ENCODE results near the gene HAGH.

Gene HAGH

DNA sequence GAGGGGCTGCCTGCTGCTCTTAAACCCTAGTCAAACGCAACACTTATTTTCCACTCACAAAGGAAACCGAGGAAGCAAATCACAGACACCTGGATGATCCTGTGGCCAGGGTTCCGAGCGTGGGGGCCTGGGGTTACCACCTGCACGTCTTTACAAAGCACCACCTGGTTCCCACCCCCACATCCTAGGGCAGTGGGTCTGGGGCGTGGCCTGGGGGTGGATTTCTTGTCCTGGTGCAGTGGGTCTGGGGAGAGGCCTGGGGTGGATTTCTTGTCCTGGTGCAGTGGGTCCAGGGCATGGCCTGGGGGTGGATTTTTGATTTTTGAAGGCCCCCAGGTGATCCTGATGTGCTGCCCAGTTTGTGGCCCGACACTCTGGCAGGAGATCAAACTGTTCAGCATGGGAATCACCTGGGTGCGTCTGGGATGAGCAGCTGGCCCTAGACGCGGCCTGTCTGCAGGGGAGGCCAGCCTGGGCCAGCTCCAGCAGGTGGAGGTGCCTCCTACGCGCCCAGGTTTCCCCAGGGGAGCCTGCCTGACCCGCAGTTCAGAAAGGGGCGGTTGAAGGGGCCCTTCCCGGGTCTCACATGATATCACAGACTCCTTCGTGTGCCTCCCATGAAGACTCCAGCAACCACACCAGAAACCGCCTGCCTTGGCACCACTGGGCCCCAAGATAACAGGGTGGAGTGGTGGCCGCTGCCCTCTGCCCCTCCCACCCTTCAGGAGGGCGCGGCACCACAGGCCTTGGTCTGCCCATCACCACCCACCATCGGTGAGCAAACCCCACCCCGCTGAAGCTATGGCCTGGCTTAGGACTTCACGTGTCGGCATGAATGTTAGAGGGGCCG, 6.3 kb downstream of the HAGH start:
- peaks cover 3 to 15% of the 10 kb centered on the region in 2 donors for H3K4me1 ChIP-seq (ENCODE audit: control insufficient read depth in 1 of 2, insufficient read depth in 2 of 2, low read length in 2 of 2)
- no peak overlapping the region for H3K27ac ChIP-seq (ENCODE audit: low read depth, low read length)
- no peak overlapping the region for H3K4me3 ChIP-seq (ENCODE audit: low read depth in 1 of 2, low read length in 2 of 2)
- no peak overlapping the region for H3K9ac ChIP-seq (ENCODE audit: low read depth in 1 of 2, low read length in 2 of 2)
- peaks cover 20 to 65% of the 10 kb centered on the region in 2 donors for H3K36me3 ChIP-seq (ENCODE audit: control insufficient read depth in 1 of 2, insufficient read depth in 2 of 2, low read length in 2 of 2)
- H3K9me3 ChIP-seq (ENCODE audit: control insufficient read depth in 1 of 2, low read length in 2 of 2), result no peaks in the 10 kb centered on the region
- H3K27me3 ChIP-seq (ENCODE audit: control insufficient read depth in 1 of 2, insufficient read depth in 2 of 2, low read length in 2 of 2), result no peaks in the 10 kb centered on the region

DNA sequence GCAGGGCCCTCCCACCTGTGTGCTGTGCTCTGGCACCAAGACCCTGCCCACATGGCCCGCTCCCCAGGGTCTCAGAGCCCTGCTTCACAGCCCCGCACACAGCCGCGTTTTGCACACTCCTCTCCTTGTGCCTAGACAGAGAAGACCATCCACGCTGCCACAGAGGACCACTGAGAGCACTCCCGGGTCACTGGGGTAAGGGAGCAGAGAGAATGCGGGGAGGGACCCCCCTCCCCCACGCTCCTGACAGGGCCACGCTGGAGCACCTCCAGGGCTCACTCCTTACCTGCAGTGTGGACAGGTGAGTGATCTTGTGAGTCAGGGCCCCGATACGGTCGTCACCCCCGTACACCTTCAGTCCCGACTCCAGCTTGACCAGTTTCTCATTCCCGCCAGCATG, 7.0 kb downstream of the HAGH start:
- no peak overlapping the region for H3K27ac ChIP-seq (ENCODE audit: low read depth, low read length)
- H3K27me3 ChIP-seq (ENCODE audit: control insufficient read depth in 1 of 2, insufficient read depth in 2 of 2, low read length in 2 of 2), result no peaks in the 10 kb centered on the region
- H3K4me3 ChIP-seq (ENCODE audit: low read depth in 1 of 2, low read length in 2 of 2), result no peak overlapping the region
- peaks cover 25 to 70% of the 10 kb centered on the region in 2 donors for H3K36me3 ChIP-seq (ENCODE audit: control insufficient read depth in 1 of 2, insufficient read depth in 2 of 2, low read length in 2 of 2)
- no peak overlapping the region for H3K9ac ChIP-seq (ENCODE audit: low read depth in 1 of 2, low read length in 2 of 2)
- H3K9me3 ChIP-seq (ENCODE audit: control insufficient read depth in 1 of 2, low read length in 2 of 2), result no peaks in the 10 kb centered on the region
- H3K4me1 ChIP-seq (ENCODE audit: control insufficient read depth in 1 of 2, insufficient read depth in 2 of 2, low read length in 2 of 2), result peaks cover 0 to 8% of the 10 kb centered on the region in 2 donors

DNA sequence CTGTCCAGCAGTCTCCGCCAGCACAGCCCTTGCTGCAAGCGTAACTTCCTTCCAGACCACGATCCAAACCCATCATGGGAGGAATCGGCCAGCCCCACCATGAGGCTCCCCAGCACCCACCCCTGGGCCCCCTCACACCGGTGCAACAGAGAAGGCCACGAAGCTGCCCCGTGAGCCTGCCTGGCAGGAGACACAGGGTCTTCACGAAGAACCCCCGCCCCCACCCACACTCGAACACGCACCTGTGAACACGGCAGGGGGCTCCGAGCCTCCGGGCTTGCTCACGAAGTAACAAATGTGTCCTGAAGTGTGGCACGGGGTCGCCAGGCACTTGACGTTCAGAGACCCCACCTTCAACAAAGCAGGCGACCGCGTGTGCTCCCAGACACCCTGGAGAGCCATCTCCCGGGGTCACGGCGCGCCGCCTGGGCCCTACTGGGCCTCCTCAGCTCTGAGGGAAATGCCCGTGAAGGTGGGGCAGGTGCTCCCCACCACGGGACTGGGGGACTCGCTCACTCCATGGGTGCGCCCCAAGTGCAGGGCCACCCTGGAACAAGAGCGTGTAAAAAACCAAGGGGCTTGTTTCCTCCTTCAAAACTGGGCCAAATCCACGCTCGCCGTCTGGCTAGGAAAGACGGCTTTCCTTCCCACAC, 7.6 kb downstream of the HAGH start:
- no peaks in the 10 kb centered on the region for H3K9me3 ChIP-seq (ENCODE audit: control insufficient read depth in 1 of 2, low read length in 2 of 2)
- H3K36me3 ChIP-seq (ENCODE audit: control insufficient read depth in 1 of 2, insufficient read depth in 2 of 2, low read length in 2 of 2), result peaks cover 25 to 70% of the 10 kb centered on the region in 2 donors
- peaks cover 0 to 2% of the 10 kb centered on the region in 2 donors for H3K4me1 ChIP-seq (ENCODE audit: control insufficient read depth in 1 of 2, insufficient read depth in 2 of 2, low read length in 2 of 2)
- no peaks in the 10 kb centered on the region for H3K27me3 ChIP-seq (ENCODE audit: control insufficient read depth in 1 of 2, insufficient read depth in 2 of 2, low read length in 2 of 2)
- no peak overlapping the region for H3K27ac ChIP-seq (ENCODE audit: low read depth, low read length)
- H3K4me3 ChIP-seq (ENCODE audit: low read depth in 1 of 2, low read length in 2 of 2), result no peak overlapping the region
- H3K9ac ChIP-seq (ENCODE audit: low read depth in 1 of 2, low read length in 2 of 2), result no peak overlapping the region

DNA sequence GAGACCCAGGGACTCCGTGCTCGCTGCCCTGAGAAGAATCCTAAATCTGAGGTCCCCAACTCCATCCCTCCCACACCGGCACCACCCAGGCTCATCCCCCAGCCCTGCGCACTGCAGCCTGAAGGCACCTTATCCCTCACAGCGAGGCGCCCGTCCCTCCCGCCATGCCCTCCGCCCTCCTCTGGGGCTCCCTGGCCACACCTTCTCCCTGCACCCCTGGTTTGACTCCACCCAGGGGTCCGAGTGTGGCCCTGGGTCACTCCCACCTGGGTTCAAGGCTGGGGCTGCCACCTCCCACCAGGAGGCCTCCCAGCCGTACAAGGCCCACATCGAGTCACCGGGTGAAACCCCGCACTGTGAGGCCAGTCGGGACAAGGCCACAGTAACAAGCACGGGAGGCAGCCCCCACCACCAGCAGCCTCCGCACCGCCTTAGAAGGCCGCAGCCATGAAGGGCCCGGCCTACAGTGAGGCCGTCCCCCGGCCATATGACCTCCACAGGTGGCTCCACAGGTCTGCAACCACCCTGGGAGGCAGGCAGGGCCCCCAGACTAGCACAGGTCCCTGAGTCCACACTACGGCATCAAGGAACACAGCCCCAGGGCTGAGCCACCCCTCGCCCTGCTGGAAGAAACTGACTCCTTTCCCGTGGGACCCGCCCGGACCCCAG, 8.3 kb downstream of the HAGH start:
- no peak overlapping the region for H3K4me3 ChIP-seq (ENCODE audit: low read depth in 1 of 2, low read length in 2 of 2)
- H3K36me3 ChIP-seq (ENCODE audit: control insufficient read depth in 1 of 2, insufficient read depth in 2 of 2, low read length in 2 of 2), result peaks cover 25 to 73% of the 10 kb centered on the region in 2 donors
- H3K27me3 ChIP-seq (ENCODE audit: control insufficient read depth in 1 of 2, insufficient read depth in 2 of 2, low read length in 2 of 2), result no peaks in the 10 kb centered on the region
- no peaks in the 10 kb centered on the region for H3K9me3 ChIP-seq (ENCODE audit: control insufficient read depth in 1 of 2, low read length in 2 of 2)
- no peak overlapping the region for H3K9ac ChIP-seq (ENCODE audit: low read depth in 1 of 2, low read length in 2 of 2)
- no peak overlapping the region for H3K27ac ChIP-seq (ENCODE audit: low read depth, low read length)
- no peaks in the 10 kb centered on the region for H3K4me1 ChIP-seq (ENCODE audit: control insufficient read depth in 1 of 2, insufficient read depth in 2 of 2, low read length in 2 of 2)

DNA sequence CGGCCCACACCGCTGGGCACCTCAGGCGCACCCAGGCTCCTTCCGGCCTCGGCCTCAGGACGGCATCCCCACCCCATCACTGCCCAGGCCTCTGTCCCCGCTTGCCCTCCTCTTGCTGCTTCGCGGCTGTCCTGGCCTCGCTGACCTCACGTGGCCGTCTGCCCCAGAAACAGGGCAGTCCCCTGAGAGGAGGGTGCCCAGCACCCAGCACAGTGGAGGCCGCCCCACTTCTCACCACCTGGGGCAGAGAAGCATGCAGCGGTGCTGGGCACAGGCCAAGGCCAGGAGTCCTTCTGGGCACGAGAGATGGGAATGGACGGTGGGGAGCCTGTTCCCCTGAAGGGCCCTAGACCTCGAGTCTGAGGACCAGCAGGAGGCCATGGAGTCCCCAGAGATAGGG, 8.9 kb downstream of the HAGH start:
- no peak overlapping the region for H3K27ac ChIP-seq (ENCODE audit: low read depth, low read length)
- H3K27me3 ChIP-seq (ENCODE audit: control insufficient read depth in 1 of 2, insufficient read depth in 2 of 2, low read length in 2 of 2), result no peaks in the 10 kb centered on the region
- H3K4me1 ChIP-seq (ENCODE audit: control insufficient read depth in 1 of 2, insufficient read depth in 2 of 2, low read length in 2 of 2), result peaks cover 0 to 4% of the 10 kb centered on the region in 2 donors
- H3K9ac ChIP-seq (ENCODE audit: low read depth in 1 of 2, low read length in 2 of 2), result no peak overlapping the region
- H3K4me3 ChIP-seq (ENCODE audit: low read depth in 1 of 2, low read length in 2 of 2), result no peak overlapping the region
- H3K36me3 ChIP-seq (ENCODE audit: control insufficient read depth in 1 of 2, insufficient read depth in 2 of 2, low read length in 2 of 2), result peaks cover 25 to 72% of the 10 kb centered on the region in 2 donors
- no peaks in the 10 kb centered on the region for H3K9me3 ChIP-seq (ENCODE audit: control insufficient read depth in 1 of 2, low read length in 2 of 2)

DNA sequence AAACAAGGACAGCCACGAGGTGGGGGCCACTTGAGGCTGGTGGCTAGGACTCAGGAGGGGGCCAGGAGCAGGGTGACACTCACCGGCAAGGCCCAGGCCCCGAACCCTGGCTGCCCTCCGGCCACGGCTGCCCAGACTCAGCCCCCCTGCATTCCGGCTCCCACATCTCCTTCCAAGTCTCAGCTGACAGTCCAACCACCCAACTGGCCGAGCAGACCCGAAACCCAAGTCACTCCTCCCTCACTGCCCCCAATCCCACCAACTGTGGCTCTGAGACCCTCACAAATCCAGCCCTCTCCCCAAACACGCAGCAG, 9.4 kb downstream of the HAGH start:
- Histone ChIP-seq H3K36me3 (ENCODE audit: control insufficient read depth in 1 of 2, insufficient read depth in 2 of 2, low read length in 2 of 2) (peaks cover 23 to 67% of the 10 kb centered on the region in 2 donors), H3K4me1 (ENCODE audit: control insufficient read depth in 1 of 2, insufficient read depth in 2 of 2, low read length in 2 of 2) (peaks cover 0 to 5% of the 10 kb centered on the region in 2 donors), H3K4me3 (ENCODE audit: low read depth in 1 of 2, low read length in 2 of 2) (no peak overlapping the region), H3K9me3 (ENCODE audit: control insufficient read depth in 1 of 2, low read length in 2 of 2) (no peaks in the 10 kb centered on the region), H3K27me3 (ENCODE audit: control insufficient read depth in 1 of 2, insufficient read depth in 2 of 2, low read length in 2 of 2) (no peaks in the 10 kb centered on the region), H3K9ac (ENCODE audit: low read depth in 1 of 2, low read length in 2 of 2) (no peak overlapping the region), H3K27ac (ENCODE audit: low read depth, low read length) (no peak overlapping the region)

DNA sequence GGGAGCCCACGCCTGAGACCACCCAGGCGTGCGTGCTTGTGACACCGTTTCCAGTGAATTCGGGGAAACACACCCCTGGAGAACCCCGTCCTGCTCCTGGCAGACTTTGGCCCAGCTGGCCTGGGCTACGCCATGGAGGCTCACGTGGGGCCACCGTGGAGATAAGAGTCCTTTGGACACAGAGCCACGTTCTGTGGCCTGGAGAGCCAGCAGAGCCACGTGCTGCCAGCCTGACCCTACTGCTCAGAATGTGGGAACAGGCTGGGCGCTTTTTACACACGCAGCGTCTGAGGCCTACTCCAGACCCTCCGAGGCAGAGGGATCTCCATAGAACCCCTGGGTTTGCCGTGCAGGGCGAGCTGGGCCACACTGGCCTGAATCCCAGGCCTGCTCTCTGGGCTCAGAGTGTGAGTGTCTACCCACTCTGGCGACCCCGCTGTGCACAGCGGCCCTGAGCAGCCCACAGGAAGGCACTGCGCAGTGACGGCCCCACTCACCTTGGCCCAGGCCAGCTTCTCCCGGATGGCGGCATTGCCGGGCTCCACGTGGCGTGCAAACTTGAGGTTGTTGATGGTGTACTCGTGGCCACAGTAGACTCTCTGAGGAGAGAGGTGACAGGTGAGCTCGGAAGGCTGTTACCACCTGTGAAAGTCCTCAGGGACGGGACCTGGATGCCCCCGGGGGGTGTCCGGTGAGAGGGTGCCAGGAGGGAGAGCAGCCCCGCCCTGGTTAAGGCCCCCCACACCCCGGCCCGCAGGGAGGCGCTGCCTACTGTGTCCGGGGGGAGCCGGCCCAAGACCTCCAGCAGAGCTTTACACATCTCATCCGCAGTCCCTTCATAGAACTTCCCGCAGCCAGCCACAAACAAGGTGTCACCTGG, 10.0 kb downstream of the HAGH start:
- peaks cover 18 to 62% of the 10 kb centered on the region in 2 donors for H3K36me3 ChIP-seq (ENCODE audit: control insufficient read depth in 1 of 2, insufficient read depth in 2 of 2, low read length in 2 of 2)
- H3K4me1 ChIP-seq (ENCODE audit: control insufficient read depth in 1 of 2, insufficient read depth in 2 of 2, low read length in 2 of 2), result peaks cover 0 to 5% of the 10 kb centered on the region in 2 donors
- no peak overlapping the region for H3K9ac ChIP-seq (ENCODE audit: low read depth in 1 of 2, low read length in 2 of 2)
- no peak overlapping the region for H3K27ac ChIP-seq (ENCODE audit: low read depth, low read length)
- H3K9me3 ChIP-seq (ENCODE audit: control insufficient read depth in 1 of 2, low read length in 2 of 2), result no peaks in the 10 kb centered on the region
- no peaks in the 10 kb centered on the region for H3K27me3 ChIP-seq (ENCODE audit: control insufficient read depth in 1 of 2, insufficient read depth in 2 of 2, low read length in 2 of 2)
- H3K4me3 ChIP-seq (ENCODE audit: low read depth in 1 of 2, low read length in 2 of 2), result no peak overlapping the region

DNA sequence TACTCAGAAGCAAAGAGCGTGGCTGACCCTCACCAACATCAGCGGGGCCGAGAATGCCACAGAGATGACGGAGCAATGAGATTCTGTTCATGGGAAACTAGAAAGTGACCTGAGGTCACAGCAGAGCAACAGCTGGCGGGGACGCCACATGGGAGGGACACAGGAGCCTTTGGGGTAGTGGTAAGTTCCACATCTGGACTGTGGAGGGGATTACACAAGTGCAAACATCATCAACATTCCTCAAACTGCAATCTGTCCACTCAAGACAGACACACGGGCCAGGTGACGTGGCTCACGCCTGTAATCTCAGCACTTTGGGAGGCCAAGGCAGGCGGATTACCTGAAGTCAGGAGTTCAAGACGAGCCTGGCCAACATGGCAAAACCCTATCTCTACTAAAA, 11.2 kb downstream of the HAGH start:
- no peak overlapping the region for H3K27ac ChIP-seq (ENCODE audit: low read depth, low read length)
- peaks cover 14 to 57% of the 10 kb centered on the region in 2 donors for H3K36me3 ChIP-seq (ENCODE audit: control insufficient read depth in 1 of 2, insufficient read depth in 2 of 2, low read length in 2 of 2)
- H3K9ac ChIP-seq (ENCODE audit: low read depth in 1 of 2, low read length in 2 of 2), result no peak overlapping the region
- H3K27me3 ChIP-seq (ENCODE audit: control insufficient read depth in 1 of 2, insufficient read depth in 2 of 2, low read length in 2 of 2), result no peaks in the 10 kb centered on the region
- H3K4me1 ChIP-seq (ENCODE audit: control insufficient read depth in 1 of 2, insufficient read depth in 2 of 2, low read length in 2 of 2), result peaks cover 0 to 5% of the 10 kb centered on the region in 2 donors
- H3K9me3 ChIP-seq (ENCODE audit: control insufficient read depth in 1 of 2, low read length in 2 of 2), result no peaks in the 10 kb centered on the region
- H3K4me3 ChIP-seq (ENCODE audit: low read depth in 1 of 2, low read length in 2 of 2), result no peak overlapping the region

DNA sequence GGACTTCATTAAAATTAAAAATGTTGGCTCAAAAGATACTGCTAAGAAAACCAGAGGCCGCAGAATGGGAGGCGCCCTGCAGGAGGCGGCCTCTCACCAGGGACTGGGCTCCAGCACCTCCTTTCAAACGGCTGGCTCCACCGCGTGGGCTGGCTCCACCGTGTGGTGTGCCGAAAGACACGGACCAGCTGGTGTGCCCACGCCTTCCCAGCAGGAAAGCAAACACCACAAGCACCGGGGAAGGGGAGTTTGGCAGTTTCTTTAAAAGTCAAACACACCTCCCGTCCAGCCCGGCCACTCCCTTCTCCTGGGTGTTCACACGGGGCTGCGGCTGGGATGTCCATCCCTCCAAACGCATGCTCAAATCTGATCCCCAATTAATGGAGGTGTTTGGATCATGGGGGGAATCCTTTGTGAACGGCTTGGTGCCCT, 13.9 kb downstream of the HAGH start:
- no peak overlapping the region for H3K27ac ChIP-seq (ENCODE audit: low read depth, low read length)
- no peaks in the 10 kb centered on the region for H3K9me3 ChIP-seq (ENCODE audit: control insufficient read depth in 1 of 2, low read length in 2 of 2)
- H3K4me1 ChIP-seq (ENCODE audit: control insufficient read depth in 1 of 2, insufficient read depth in 2 of 2, low read length in 2 of 2), result peaks cover 0 to 5% of the 10 kb centered on the region in 2 donors
- H3K9ac ChIP-seq (ENCODE audit: low read depth in 1 of 2, low read length in 2 of 2), result no peak overlapping the region
- H3K4me3 ChIP-seq (ENCODE audit: low read depth in 1 of 2, low read length in 2 of 2), result no peak overlapping the region
- peaks cover 20 to 53% of the 10 kb centered on the region in 2 donors for H3K36me3 ChIP-seq (ENCODE audit: control insufficient read depth in 1 of 2, insufficient read depth in 2 of 2, low read length in 2 of 2)
- no peaks in the 10 kb centered on the region for H3K27me3 ChIP-seq (ENCODE audit: control insufficient read depth in 1 of 2, insufficient read depth in 2 of 2, low read length in 2 of 2)

Data from duodenal mucosa (tissue), 2 donors.